Astrocyte (in vitro differentiated cells and primary cell): Measurements from ENCODE around the gene TNK1.

ENCODE experiments used
- CTCF ChIP-seq: IDR thresholded peaks from 2 replicates; pipeline ENCODE4 v1.5.1; 2011; ENCODE audit warnings: low read depth, mild to moderate bottlenecking, inconsistent platforms, low read length, moderate library complexity; ENCODE audit not compliant: insufficient read depth
- EZH2 ChIP-seq: IDR thresholded peaks from 2 replicates; pipeline ENCODE4 v1.6.1; 2012; ENCODE audit warnings: mild to moderate bottlenecking, low read length, inconsistent platforms; ENCODE audit not compliant: insufficient read depth

- TF ChIP-seq CTCF, result no peak
- TF ChIP-seq EZH2, result no peak
Measured at GRCh38 chr17:7363311-7363710, 17.6 kb upstream of the TNK1 start.
